Mucosa of gallbladder (tissue), 1 donor: ENCODE results near the gene C6orf120. TPM values are rescaled to one million over a fixed set of nuclear protein-coding genes. Genes with fewer than 3 reads are reported as not detected.

ENCODE experiments used
- DNase-seq: peaks from one replicate; pipeline ENCODE4 v3.0.0-alpha.2; 2020; ENCODE audit warnings: low spot score
- total RNA-seq: library from RNA; stranded (reverse); gene quantifications from one replicate; pipeline ENCODE4 v1.2.1, GENCODE V29; 2021
- donor health status: DM: no; HTN: no; CAD: no.

Gene C6orf120
- total RNA-seq: 32.6 TPM

DNA sequence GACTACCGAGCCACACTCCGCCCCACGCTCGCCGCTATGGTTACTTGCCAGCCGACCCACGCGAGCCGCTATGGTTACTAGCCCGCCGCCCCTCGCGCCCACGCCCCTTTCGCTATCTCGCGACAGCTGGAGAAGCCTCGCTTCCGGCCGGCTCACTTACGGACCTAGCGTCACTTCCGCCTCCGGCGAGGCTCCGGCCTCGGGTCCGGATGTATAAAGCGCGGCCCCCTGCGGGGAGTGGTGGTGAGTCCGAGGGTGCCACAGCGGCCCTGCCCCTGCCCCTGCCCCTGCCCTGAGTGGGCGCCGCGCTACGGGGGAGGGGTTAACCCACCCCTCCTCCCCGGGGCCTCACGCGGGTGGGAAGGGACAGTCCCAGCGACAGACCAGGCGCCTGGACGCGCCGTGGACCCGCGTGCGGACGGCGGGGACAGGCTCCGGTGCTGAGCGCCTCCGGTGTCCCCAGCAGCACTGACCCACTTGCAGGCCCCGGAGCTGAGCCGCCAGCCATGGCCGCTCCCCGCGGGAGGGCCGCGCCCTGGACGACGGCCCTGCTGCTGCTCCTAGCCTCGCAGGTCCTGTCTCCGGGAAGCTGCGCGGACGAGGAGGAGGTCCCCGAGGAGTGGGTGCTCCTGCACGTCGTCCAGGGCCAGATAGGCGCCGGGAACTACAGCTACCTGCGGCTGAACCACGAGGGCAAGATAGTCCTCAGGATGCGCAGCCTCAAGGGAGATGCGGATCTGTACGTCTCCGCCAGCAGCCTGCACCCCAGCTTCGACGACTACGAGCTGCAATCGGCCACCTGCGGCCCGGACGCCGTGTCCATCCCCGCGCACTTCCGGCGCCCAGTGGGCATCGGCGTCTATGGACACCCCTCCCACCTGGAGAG is at the start of gene C6orf120, which contains the start of gene WDR27:
C6orf120 (plus strand) TSS at position 173 of the 886 bp plus-strand sequence; CDS start at position 507, 334 bp downstream.
WDR27 (minus strand) TSS at position 76 of the 886 bp plus-strand sequence. CDS start 13,024 bp downstream, outside the sequence.
- DNase-seq: peak; percentile 96

GRCh38 chr6:169652896-169653295 is 49.0 kb upstream of the C6orf120 start:
- no peak for DNase-seq

DNA sequence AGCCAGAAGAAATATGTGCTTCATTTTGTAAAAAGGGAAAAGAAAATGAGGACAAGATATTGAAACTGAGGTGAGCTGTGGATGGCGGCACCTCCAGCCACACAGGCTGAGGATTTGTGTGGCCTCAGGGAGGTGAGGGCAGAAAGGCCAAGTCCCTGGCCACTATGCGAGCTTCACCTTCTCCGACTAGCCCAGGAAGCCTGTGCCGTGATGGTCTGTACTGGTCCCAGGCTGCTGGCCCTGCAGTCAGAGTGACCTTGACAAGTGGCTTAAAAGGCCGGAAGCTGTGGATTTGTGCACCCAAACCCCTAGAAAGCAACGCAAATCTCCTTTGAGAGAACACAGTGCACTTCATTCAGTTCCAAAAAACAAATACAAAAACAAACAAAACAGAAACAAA is 48.2 kb upstream of the C6orf120 start:
- DNase-seq: no peak

DNA sequence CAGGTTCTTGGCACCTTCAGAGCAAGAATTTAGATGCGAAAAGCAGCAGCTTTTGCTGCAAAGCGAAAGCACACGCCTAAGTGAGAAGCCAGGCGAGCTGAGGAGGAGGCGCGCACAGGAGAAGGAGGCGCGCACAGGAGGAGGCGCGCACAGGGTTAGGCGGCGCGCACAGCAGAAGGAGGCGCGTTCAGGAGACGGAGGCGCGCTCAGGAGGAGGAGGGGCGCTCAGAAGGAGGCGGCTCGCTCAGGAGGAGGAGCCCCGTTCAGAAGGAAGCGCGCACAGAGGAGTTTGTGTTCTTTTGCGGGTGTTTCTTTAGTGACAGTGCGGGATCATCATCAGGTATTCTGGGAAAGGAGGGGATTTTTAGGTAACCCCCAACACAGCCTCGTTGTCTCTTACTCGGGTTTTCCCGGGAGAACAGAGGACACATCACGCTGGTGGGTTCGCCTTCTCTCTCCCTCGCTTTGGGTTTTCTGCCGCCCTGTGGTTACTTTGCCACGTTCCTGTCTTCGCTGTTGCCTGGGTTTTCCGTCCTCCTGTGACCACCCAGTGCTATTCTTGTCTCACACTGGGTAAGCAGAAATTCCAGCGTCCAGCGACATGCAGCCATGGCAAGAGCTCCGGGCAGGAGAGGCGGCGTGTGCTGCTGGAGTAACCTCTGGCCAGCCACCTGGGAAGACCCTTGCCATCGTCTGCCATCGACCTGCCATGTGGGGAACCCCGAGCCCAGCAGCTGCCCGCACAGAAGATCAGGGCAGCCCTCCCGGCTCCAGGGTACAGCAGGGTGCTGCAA is 47.1 kb upstream of the C6orf120 start:
- DNase-seq: peak; percentile 76

DNA sequence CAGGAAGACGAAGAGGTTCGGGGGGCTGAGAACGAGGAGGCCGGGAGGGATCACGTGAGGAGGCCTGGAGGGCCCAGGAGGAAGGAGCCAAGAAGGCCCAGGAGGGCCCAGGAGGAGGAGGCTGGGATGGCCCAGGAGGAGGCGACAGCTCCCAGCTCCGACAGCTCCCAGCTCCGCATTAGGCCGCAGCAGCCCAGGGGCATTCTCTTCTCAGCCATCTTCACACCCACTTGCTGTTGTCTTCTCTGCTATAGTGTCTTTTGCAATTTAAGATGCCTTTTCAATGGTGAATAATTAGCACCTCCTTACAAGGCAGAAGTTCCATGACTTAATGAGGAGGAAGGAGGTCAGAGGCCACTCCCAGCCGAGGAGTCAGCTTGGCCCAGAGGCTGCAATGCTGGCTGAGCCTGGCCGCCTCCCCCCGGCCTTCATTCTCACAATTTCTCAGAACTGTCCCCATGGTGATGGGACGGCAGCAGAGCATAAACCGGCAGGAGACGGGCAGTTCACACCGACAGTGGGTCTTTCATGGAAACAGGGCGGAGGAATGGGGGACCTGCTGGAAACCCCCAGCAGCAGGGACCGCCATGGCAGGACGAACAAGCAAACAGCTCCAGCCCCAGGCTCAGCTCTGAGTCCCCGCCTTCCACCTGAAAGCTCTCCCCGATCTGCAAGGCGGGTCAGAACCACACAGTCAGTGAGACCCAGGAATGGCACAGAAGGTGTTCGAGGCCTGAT is 45.2 kb upstream of the C6orf120 start:
- DNase-seq: no peak

- DNase-seq: no peak
Measured at GRCh38 chr6:169657284-169657610, 44.7 kb upstream of the C6orf120 start.

DNA sequence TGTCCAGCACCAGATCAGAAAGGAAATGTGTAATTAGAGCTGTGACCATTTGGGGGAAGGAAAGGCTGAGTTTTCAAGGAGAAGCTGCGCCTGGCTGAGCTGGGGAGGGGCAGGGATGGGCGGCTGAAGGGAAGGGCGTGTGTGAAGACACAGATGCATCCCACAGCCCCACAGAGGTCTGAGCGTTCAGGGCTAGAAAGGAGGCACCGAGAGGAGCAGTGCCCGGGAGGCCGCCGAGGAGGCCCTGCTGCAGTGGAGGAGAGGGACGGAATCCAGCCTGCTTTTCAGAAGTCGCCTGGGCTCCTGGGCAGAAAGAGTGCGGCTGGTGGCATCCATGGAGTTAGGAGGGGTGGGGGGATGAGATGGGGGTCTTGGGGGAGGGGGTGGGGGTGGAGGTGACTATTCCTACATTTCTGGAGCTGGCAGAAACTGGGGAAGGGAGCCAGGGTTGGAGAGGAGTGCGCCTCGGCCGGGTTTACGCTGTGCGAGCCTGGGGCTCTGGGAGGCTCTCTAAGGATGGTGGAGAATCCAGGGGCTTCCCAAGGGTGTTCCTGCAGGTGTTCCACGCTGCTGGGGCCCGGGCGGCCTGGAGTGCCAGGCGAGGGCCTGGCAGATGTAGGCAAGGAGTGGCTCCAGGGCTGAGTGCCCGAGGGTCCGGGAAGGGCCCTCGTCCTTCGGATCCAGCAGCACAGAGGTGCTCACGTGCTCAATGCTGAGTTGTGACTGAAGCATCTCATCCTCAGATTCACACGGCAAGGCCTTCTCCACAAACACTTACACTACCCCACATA is 41.9 kb upstream of the C6orf120 start:
- no peak for DNase-seq

GRCh38 chr6:169660751-169661390 is 41.1 kb upstream of the C6orf120 start:
- DNase-seq: no peak

GRCh38 chr6:169661391-169661756 is 40.6 kb upstream of the C6orf120 start:
- DNase-seq: no peak

- DNase-seq: no peak
Measured at GRCh38 chr6:169663468-169663867, 38.5 kb upstream of the C6orf120 start.

DNA sequence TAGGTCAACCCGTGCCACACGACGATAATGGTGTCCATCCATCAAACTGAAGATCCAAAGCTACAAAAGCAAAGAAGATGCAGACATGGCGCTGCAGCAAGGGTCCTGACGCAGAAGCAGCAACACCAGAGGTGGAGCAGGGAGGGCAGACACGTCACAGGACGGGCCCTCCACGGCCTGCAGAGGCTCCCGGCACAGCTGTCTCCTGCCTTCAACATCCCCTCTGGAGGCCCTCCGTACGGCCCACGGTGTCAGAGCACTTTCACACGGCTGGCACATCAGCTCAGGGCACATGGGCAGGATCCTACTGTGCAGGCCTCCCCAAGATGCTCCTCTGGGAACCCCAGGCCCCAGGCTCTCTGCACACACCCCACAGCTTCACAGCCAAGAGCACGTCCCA is 37.7 kb upstream of the C6orf120 start:
- DNase-seq: no peak

DNA sequence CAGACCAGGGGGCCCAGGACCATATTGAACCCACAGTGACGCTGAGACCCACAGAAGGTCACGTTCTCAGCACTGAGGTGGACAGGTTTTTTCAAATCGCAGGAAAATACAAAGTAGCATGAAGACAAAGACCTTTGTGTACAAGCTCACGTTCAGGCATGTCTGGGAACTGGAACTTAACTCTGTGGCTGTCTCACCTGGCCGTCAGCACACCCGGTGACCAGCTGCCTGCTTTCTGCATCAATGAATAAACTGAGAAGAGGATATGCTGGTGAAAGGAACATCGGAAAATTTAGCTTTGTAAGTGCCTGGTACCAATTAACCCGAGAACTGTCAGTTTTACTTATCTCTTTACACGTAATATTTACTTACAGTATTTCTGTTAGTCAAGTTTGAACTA is 36.6 kb upstream of the C6orf120 start:
- no peak for DNase-seq

GRCh38 chr6:169666441-169666840 is 35.5 kb upstream of the C6orf120 start:
- DNase-seq: no peak

DNA sequence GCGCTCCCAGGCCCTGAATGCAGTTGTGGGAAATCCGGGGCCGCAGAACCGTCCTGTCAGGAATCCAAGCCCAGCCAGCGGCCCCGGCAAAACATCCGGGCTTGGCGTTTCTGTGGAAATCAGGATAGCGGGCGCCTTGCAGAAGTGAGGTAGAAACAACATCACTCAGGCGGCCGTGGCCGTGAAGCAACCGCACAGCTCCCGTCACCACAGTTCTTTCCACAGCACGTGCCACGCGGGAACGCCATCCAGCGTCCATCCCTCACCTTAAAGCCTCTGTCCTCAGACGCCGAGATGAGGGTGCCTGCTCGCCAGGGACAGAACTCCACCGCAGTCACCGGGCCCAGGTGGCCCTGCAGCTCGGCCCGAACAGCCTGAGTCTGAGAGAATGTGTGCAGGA is 34.2 kb upstream of the C6orf120 start:
- DNase-seq: no peak

- DNase-seq: no peak
Measured at GRCh38 chr6:169668203-169668847, 33.6 kb upstream of the C6orf120 start.

GRCh38 chr6:169669147-169669546 is 32.8 kb upstream of the C6orf120 start:
- DNase-seq: no peak

- no peak for DNase-seq
Measured at GRCh38 chr6:169669889-169670288, 32.0 kb upstream of the C6orf120 start.

DNA sequence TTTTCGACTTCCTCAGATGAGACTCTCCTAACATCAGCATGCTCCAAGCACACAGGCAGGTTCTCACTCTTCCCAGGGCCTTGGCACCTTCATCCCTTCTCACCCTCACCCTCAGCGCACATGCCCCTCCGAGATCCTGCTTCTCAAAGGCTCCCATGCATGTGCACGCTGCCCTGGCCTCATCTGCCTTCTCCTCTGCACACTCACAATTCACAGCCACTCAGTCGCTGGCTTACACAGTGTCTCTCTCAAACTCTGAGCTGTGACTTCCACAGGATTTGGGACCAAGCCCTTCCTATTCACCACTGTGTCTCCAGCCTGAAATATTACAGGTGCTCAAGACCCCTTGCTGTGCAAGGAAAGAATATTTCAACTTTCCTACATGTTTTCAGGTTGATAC is 30.4 kb upstream of the C6orf120 start:
- DNase-seq: no peak

GRCh38 chr6:169675011-169675410 is 26.9 kb upstream of the C6orf120 start:
- DNase-seq: no peak

- no peak for DNase-seq
Measured at GRCh38 chr6:169677096-169677495, 24.8 kb upstream of the C6orf120 start.
